Gastroesophageal sphincter (tissue), 4 donors: ENCODE measurements around the gene COL6A2. TPM values are rescaled to one million over a fixed set of nuclear protein-coding genes. Genes with fewer than 3 reads are reported as not detected.
A peak's percentile ranks its signal among the peaks of the same experiment; 100 is the strongest.

Experiments used
- ATAC-seq: fragments of 150-250 bp; one replicate; pipeline ENCODE4 v1.9.1; 2016; ENCODE audit warnings: mild to moderate bottlenecking, moderate library complexity
- H3K27ac ChIP-seq, 4 donors: fragments of 200-600 bp; sonication (generic) in 3 of 4; 1 replicate in 3 of 4; 2 replicates in 1 of 4; pipeline ENCODE4 v1.5.1; 2016 to 2019
- H3K27me3 ChIP-seq: fragments of 200-600 bp; sonication (generic); one replicate; pipeline ENCODE4 v1.5.1; 2019
- H3K36me3 ChIP-seq, 2 donors: fragments of 200-600 bp; sonication (generic); one replicate each; pipeline ENCODE4 v1.5.1; 2019; ENCODE audit warnings: control low read depth in 1 of 2
- H3K4me1 ChIP-seq, 3 donors: fragments of 200-600 bp; sonication (generic); 1 replicate in 2 of 3; 2 replicates in 1 of 3; pipeline ENCODE4 v1.5.1; 2016 to 2019; ENCODE audit warnings: control low read depth in 2 of 3
- H3K4me3 ChIP-seq, 2 donors: fragments of 200-600 bp; sonication (generic); one replicate each; pipeline ENCODE4 v1.5.1; 2019; ENCODE audit warnings: mild to moderate bottlenecking in 1 of 2, moderate library complexity in 1 of 2
- H3K9me3 ChIP-seq, 3 donors: fragments of 200-600 bp; sonication (generic); one replicate each; pipeline ENCODE4 v1.5.1; 2017 to 2019; ENCODE audit warnings: control low read depth in 2 of 3
- CTCF ChIP-seq, 4 experiments: fragments of 200-600 bp in 2 of 4; fragments of 450-650 bp in 2 of 4; sonication (generic) in 1 of 4; IDR thresholded peaks; one replicate each; pipeline ENCODE4 v1.5.1; 2017 to 2019; ENCODE audit warnings: antibody characterized with exemption in 4 of 4, mild to moderate bottlenecking in 2 of 4, moderate library complexity in 2 of 4
- EP300 ChIP-seq: sonication (generic); formaldehyde crosslinking; IDR thresholded peaks from one replicate; pipeline ENCODE4 v1.6.1; 2017; ENCODE audit warnings: antibody characterized with exemption, mild to moderate bottlenecking
- POLR2A ChIP-seq, 2 donors: fragments of 450-650 bp; IDR thresholded peaks; one replicate each; pipeline ENCODE4 v1.6.1; 2017; ENCODE audit warnings: antibody characterized with exemption in 2 of 2, mild to moderate bottlenecking in 2 of 2, moderate library complexity in 1 of 2
- POLR2AphosphoS5 ChIP-seq: sonication (generic); formaldehyde crosslinking; IDR thresholded peaks from one replicate; pipeline ENCODE4 v1.6.1; 2017; ENCODE audit warnings: antibody characterized with exemption
- WGBS, 2 donors: methylation state at CpG; one replicate each; pipeline ENCODE4 v1.1.5; 2018; ENCODE audit warnings: low coverage in 1 of 2; 5-methylcytosine and 5-hydroxymethylcytosine counted together
- total RNA-seq, 4 donors: library from RNA; depleted of rRNA; stranded (reverse); fragments of >200 nt; gene quantifications; one replicate each; pipeline ENCODE4 v1.1.0, GENCODE V29; 2016

The COL6A2 gene
- total RNA-seq, 4 donors from 2014 or later, result 720 to 1,286 (median 1,215) TPM

DNA sequence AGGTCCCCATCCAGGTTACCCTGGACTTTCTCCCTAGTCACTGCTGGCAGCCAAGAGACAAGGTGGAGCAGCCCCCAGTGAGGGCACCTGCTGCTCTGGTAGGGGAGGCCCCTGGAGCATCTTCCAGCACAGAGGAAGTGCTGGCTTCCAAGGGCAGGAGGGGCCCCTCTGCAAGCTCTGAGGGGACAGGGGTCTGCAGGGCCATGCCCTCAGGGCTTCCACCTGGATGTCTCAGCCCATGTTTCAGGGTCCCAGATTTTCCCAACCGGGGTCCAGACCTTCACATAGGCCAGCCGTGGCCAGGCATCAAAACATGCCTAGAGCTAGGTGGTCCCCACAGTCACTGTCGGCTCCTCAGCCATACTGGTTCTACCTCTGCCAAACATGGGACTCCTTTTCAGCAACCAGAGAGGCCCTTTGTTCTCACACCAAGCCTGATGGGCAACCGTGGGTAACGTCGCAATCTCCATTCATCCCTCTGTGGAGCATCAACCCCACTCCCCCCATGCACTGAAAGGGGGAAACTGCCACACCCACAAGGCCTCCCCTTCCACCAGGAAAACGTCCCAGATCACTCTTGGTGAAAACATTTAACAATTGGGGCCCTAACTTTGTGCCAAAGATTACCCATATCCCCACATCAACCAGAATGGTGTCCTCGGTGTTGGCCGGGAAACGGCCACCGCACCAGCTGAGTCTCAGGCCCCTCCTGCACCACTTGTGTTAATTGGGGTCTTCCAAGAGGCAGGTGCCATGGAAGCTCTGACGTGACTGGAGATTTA is 1.9 kb upstream of the COL6A2 start:
- H3K4me3 ChIP-seq, result no peak overlapping the region
- peaks cover 5% of the 10 kb centered on the region for H3K27me3 ChIP-seq
- peaks cover 6 to 88% (median 27%) of the 10 kb centered on the region in 3 donors for H3K4me1 ChIP-seq
- ATAC-seq, result no peak
- 85 to 95% methylated on average over 4 of the region's 12 CpGs for WGBS, 2 donors
- H3K36me3 ChIP-seq, result no peaks in the 10 kb centered on the region
- no peak for TF ChIP-seq POLR2A (IDR thresholded peaks at IDR 0.05)
- no peak for TF ChIP-seq CTCF (IDR thresholded peaks at IDR 0.05)
- TF ChIP-seq POLR2AphosphoS5, result no peak
- no peak for TF ChIP-seq EP300
- H3K9me3 ChIP-seq, result no peaks in the 10 kb centered on the region
- H3K27ac ChIP-seq, result peak overlapping the region; percentile 98 to 100 (median 98)

DNA sequence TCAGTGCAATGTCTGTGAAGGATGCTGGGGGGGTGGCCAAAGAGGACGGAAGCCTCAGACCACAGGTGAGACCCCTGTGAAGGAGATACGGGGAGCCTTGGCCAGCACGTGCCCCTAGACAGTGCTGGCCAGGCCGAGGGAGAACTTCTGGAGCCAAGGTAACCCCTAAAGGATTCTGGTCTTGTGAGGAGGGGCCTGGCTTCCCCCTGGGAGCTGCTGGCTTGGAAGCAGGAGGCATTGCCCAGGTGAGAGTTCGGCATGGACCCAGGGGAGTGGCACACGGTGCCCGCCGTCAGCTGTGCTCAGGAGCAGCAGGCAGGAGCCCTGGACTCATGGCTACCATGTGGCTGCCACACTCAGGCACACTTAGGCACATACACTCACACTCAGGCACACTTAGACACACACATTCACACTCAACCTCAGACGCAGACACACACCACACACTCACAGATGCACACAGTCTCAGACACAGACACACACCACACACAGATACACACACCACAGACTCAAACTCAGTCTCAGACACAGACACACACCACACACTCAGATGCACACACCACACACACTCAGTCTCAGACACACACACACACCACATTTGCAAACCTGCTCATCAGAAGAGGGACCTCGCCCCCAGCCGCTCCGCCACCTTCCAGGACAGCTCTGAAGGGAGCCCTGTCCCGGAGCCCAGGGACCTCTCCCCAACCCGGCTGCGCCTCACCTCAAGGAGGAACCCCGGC is 1.1 kb upstream of the COL6A2 start:
- ATAC-seq, result no peak

GRCh38 chr21:46098303-46099141 is 610 bp downstream of the COL6A2 start:
- WGBS, 2 donors, result no CpG with 5 or more reads among the region's 94 CpGs
- Histone ChIP-seq H3K27me3 (peaks cover 5% of the 10 kb centered on the region), H3K4me1 (peaks cover 1 to 69% (median 12%) of the 10 kb centered on the region in 3 donors), H3K27ac (peak overlapping the region; percentile 98 to 100 (median 98)), H3K9me3 (peaks cover 0 to 10% (median 0%) of the 10 kb centered on the region in 3 donors), H3K36me3 (no peaks in the 10 kb centered on the region), H3K4me3 (peak overlapping the region; percentile 93 to 99)
- peak in 1 of 2 donors; percentile 16 for TF ChIP-seq POLR2A (IDR thresholded peaks at IDR 0.05)
- no peak for TF ChIP-seq CTCF (IDR thresholded peaks at IDR 0.05)
- ATAC-seq, result peak; percentile 44

More for the DNA sequence above, 1.1 kb upstream of the COL6A2 start:
- peaks cover 5% of the 10 kb centered on the region for H3K27me3 ChIP-seq
- peak overlapping the region; percentile 98 to 100 (median 98) for H3K27ac ChIP-seq
- H3K4me3 ChIP-seq, result peak overlapping the region; percentile 93 to 99
- H3K36me3 ChIP-seq, result no peaks in the 10 kb centered on the region
- TF ChIP-seq POLR2A (IDR thresholded peaks at IDR 0.05) (no peak), POLR2AphosphoS5 (no peak), EP300 (no peak)
- WGBS, 2 donors, result 0 to 79% methylated on average over 1 to 2 of the region's 16 CpGs
- peaks cover 6 to 87% (median 25%) of the 10 kb centered on the region in 3 donors for H3K4me1 ChIP-seq
- no peaks in the 10 kb centered on the region for H3K9me3 ChIP-seq

DNA sequence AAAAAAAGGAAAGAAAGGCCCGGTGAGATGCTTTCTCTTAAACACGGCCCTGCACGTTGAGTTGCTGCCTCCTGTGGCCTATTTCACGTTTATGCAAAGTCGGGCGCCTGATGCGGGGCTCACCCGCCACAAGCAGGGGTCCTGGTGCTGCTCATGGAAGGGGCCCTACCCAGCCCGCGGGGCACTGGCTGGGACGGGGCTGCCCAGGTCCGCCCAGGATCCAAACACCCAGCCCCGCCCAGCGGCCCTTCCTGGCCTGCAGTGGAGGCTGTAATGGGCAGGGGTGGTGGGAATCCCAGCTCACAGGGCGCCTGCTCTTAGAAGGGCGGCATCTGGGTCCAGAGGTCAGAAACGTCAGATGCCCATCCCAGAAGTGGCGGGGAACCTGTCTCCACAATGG is 1.6 kb downstream of the COL6A2 start:
- no peak for TF ChIP-seq POLR2AphosphoS5
- TF ChIP-seq CTCF (IDR thresholded peaks at IDR 0.05), result peak in 2 of 4 experiments; percentile 20 to 28
- Histone ChIP-seq H3K27ac (peak overlapping the region; percentile 77 to 100 (median 98)), H3K4me3 (peak overlapping the region; percentile 93 to 99), H3K36me3 (no peaks in the 10 kb centered on the region), H3K4me1 (peaks cover 4 to 60% (median 5%) of the 10 kb centered on the region in 3 donors), H3K27me3 (peaks cover 5% of the 10 kb centered on the region), H3K9me3 (peaks cover 0 to 10% (median 0%) of the 10 kb centered on the region in 3 donors)
- WGBS, 2 donors, result 0 to 18% methylated on average over 3 to 5 of the region's 18 CpGs
- no peak for ATAC-seq

GRCh38 chr21:46100020-46100419 is 2.1 kb downstream of the COL6A2 start:
- H3K4me3 ChIP-seq, result peak overlapping the region; percentile 93 to 99
- H3K27me3 ChIP-seq, result peaks cover 5% of the 10 kb centered on the region
- no peak for TF ChIP-seq POLR2A (IDR thresholded peaks at IDR 0.05)
- TF ChIP-seq CTCF (IDR thresholded peaks at IDR 0.05), result no peak
- TF ChIP-seq POLR2AphosphoS5, result no peak
- TF ChIP-seq EP300, result no peak
- peak overlapping the region in 2 of 4 donors; percentile 98 to 100 for H3K27ac ChIP-seq
- no peak for ATAC-seq
- peaks cover 4 to 54% (median 5%) of the 10 kb centered on the region in 3 donors for H3K4me1 ChIP-seq
- H3K9me3 ChIP-seq, result peaks cover 0 to 10% (median 0%) of the 10 kb centered on the region in 3 donors
- 41 to 42% methylated on average over 4 to 6 of the region's 6 CpGs for WGBS, 2 donors
- no peaks in the 10 kb centered on the region for H3K36me3 ChIP-seq
